Psoas muscle (tissue), 8 donors: ENCODE results near the gene AMIGO1. TPM values are rescaled to one million over a fixed set of nuclear protein-coding genes. Genes with fewer than 3 reads are reported as not detected.
A peak's percentile ranks its signal among the peaks of the same experiment; 100 is the strongest.

Source experiments
- ATAC-seq, 4 donors: fragments of 200-7000 bp; cut with Tn5 transposase; one replicate each; pipeline ENCODE4 v1.9.1; 2020; ENCODE audit warnings: moderate library complexity in 3 of 4, mild to moderate bottlenecking in 2 of 4
- DNase-seq, 2 donors: peaks; one replicate each; pipeline ENCODE4 v3.0.0-alpha.2; 2020
- H3K27ac ChIP-seq: fragments of 200-600 bp; one replicate; pipeline ENCODE4 v1.8.0; 2022
- H3K27me3 ChIP-seq, 3 donors: fragments of 200-600 bp in 1 of 3; one replicate each; pipeline versions ENCODE4 v1.6.1 to v1.8.0; 2013 to 2022; ENCODE audit warnings: low read length in 2 of 3, mild to moderate bottlenecking in 2 of 3, moderate library complexity in 1 of 3; ENCODE audit not compliant: insufficient read depth in 3 of 3
- H3K36me3 ChIP-seq, 2 donors: fragments of 200-600 bp in 1 of 2; one replicate each; pipeline versions ENCODE4 v1.6.1 to v1.8.0; 2013 to 2022; ENCODE audit warnings: low read depth in 1 of 2, mild to moderate bottlenecking in 1 of 2, moderate library complexity in 1 of 2; ENCODE audit not compliant: insufficient read depth in 1 of 2
- H3K4me1 ChIP-seq: fragments of 200-600 bp; one replicate; pipeline ENCODE4 v1.8.0; 2022
- H3K4me3 ChIP-seq: fragments of 200-600 bp; one replicate; pipeline ENCODE4 v1.8.0; 2022; ENCODE audit warnings: mild to moderate bottlenecking
- H3K9me3 ChIP-seq: fragments of 200-600 bp; one replicate; pipeline ENCODE4 v1.8.0; 2022
- WGBS, 3 donors: extraction: QIAGEN DNeasy Blood & Tissue Kit; methylation state at CpG; one replicate each; pipeline versions ENCODE4 v1.1.6 to v1.1.7; 2013; 5-methylcytosine and 5-hydroxymethylcytosine counted together
- intact Hi-C, 2 donors: fragments of 100-400 bp; cut with DNase I; formaldehyde crosslinking; loops; one replicate each; pipeline versions ENCODE4 v1.11.0 to v1.14.2; 2022
- polyA plus RNA-seq, 3 donors: library from polyadenylated mRNA; stranded (reverse); fragments of 200-250 nt; gene quantifications; one replicate each; pipeline ENCODE4 v1.2.3, GENCODE V29; 2013
- total RNA-seq, 4 donors: library from RNA; stranded (reverse); fragmentation: NEBNext Ultra II Directional in 2 of 4; extraction: Animal tissue kit (Norgen Biotek cat#: 25700) in 2 of 4; gene quantifications; one replicate each; pipeline versions ENCODE4 v1.2.1 to v1.2.4, GENCODE V29; 2021 to 2023
- TF ChIP-seq, protein P1 (sequence below): fragments of 200-600 bp; IDR thresholded peaks from one replicate; pipeline ENCODE4 v1.8.0; 2022; ENCODE audit warnings: antibody characterized with exemption
- donor health status: healthy with polysubstance abuse.
- donor health status: DM: no; HTN: no; CAD: no; lungs with moderate emphysema.
- donor health status: Bipolar disorder and iron deficiency.
- donor health status: healthy.
- donor health status: DM: yes; HTN: yes; CAD: no.
- donor health status: DM: no; HTN: no; CAD: no.
- donor health status: DM: no; HTN: no; CAD: no.
- donor health status: DM: yes; HTN: yes; CAD: no.

The AMIGO1 gene
- total and polyA plus RNA-seq, 7 donors = 3.1 to 16.6 (median 10.0) TPM

DNA sequence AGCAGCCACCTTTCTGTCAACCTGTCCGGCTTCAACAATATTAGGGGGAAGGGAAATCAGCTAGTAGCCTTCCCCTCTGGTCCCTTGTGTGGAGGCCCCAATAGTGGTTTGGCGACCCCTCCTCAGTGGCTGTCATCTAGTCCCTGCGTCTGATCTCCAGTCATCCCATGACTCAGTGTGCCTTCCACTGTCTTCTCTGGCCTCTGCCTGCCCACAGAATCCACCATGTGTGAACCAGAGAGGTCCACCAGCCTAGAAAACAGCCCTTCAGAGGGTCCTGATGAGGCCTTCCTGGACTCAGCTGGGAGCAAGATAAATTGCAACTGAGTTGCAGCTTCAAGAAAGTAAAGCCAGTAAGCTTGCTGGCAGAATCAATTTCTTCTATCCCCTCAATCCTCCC is 29.6 kb downstream of the AMIGO1 start:
- peak overlapping the region; percentile 74 for H3K27ac ChIP-seq
- no peaks in the 10 kb centered on the region for H3K27me3 ChIP-seq
- H3K4me1 ChIP-seq = peaks cover 56% of the 10 kb centered on the region
- DNase-seq (no peak), ATAC-seq (no peak)
- intact Hi-C loops = no loop called here
- TF ChIP-seq, protein P1, sequence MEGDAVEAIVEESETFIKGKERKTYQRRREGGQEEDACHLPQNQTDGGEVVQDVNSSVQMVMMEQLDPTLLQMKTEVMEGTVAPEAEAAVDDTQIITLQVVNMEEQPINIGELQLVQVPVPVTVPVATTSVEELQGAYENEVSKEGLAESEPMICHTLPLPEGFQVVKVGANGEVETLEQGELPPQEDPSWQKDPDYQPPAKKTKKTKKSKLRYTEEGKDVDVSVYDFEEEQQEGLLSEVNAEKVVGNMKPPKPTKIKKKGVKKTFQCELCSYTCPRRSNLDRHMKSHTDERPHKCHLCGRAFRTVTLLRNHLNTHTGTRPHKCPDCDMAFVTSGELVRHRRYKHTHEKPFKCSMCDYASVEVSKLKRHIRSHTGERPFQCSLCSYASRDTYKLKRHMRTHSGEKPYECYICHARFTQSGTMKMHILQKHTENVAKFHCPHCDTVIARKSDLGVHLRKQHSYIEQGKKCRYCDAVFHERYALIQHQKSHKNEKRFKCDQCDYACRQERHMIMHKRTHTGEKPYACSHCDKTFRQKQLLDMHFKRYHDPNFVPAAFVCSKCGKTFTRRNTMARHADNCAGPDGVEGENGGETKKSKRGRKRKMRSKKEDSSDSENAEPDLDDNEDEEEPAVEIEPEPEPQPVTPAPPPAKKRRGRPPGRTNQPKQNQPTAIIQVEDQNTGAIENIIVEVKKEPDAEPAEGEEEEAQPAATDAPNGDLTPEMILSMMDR = no peak
- H3K4me3 ChIP-seq = no peak overlapping the region
- 82 to 93% (median 85%) methylated on average over 3 of the region's 3 CpGs for WGBS, 3 donors
- H3K36me3 ChIP-seq = peaks cover 0 to 75% of the 10 kb centered on the region in 2 donors
- H3K9me3 ChIP-seq = no peaks in the 10 kb centered on the region

DNA sequence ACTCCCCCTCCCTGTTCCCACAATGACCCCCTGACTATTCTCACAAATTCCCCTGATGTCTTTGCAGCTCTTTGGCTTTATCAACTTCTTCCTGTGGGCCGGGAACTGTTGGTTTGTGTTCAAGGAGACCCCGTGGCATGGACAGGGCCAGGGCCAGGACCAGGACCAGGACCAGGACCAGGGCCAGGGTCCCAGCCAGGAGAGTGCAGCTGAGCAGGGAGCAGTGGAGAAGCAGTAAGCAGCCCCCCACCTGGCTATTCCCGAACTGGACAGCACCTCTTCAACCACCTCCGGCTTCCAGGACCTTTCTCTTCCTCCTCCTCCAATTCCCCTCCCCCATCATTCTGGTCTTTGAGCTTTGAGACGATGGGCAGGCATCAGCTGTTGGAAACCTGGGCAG is 30.2 kb downstream of the AMIGO1 start:
- H3K4me3 ChIP-seq = no peak overlapping the region
- 51 to 56% (median 54%) methylated on average over 5 of the region's 5 CpGs for WGBS, 3 donors
- peaks cover 0 to 80% of the 10 kb centered on the region in 2 donors for H3K36me3 ChIP-seq
- ATAC-seq = no peak
- H3K9me3 ChIP-seq = no peaks in the 10 kb centered on the region
- no peak for DNase-seq
- H3K4me1 ChIP-seq = peaks cover 56% of the 10 kb centered on the region
- intact Hi-C loops = no loop called here
- H3K27ac ChIP-seq = no peak overlapping the region
- H3K27me3 ChIP-seq = no peaks in the 10 kb centered on the region
- TF ChIP-seq, protein P1 = no peak

- intact Hi-C loops = no loop called here
- no peaks in the 10 kb centered on the region for H3K27me3 ChIP-seq
- TF ChIP-seq, protein P1 = no peak
- H3K4me1 ChIP-seq = peaks cover 61% of the 10 kb centered on the region
- H3K27ac ChIP-seq = no peak overlapping the region
- H3K9me3 ChIP-seq = no peaks in the 10 kb centered on the region
- no peak overlapping the region for H3K4me3 ChIP-seq
- ATAC-seq (no peak), DNase-seq (no peak)
- peaks cover 0 to 84% of the 10 kb centered on the region in 2 donors for H3K36me3 ChIP-seq
- WGBS, 3 donors = 31 to 37% (median 33%) methylated on average over 7 of the region's 7 CpGs
Measured at GRCh38 chr1:109478806-109479205, 30.7 kb downstream of the AMIGO1 start.

- Histone ChIP-seq H3K4me1 (peaks cover 65% of the 10 kb centered on the region), H3K9me3 (no peaks in the 10 kb centered on the region), H3K27ac (peak overlapping the region; percentile 46), H3K27me3 (no peaks in the 10 kb centered on the region), H3K36me3 (peaks cover 0 to 84% of the 10 kb centered on the region in 2 donors), H3K4me3 (no peak overlapping the region)
- no peak for DNase-seq
- intact Hi-C loops = no loop called here
- TF ChIP-seq, protein P1 = no peak
- WGBS, 3 donors = 54 to 64% (median 63%) methylated on average over 6 of the region's 6 CpGs
- no peak for ATAC-seq
Measured at GRCh38 chr1:109477821-109478220, 31.7 kb downstream of the AMIGO1 start.

- H3K27me3 ChIP-seq = no peaks in the 10 kb centered on the region
- TF ChIP-seq, protein P1 = no peak
- WGBS, 3 donors = 82 to 91% (median 83%) methylated on average over 8 of the region's 8 CpGs
- peaks cover 0 to 78% of the 10 kb centered on the region in 2 donors for H3K36me3 ChIP-seq
- intact Hi-C loops = no loop called here
- ATAC-seq (no peak), DNase-seq (no peak)
- peak overlapping the region; percentile 46 for H3K27ac ChIP-seq
- no peak overlapping the region for H3K4me3 ChIP-seq
- H3K9me3 ChIP-seq = no peaks in the 10 kb centered on the region
- peaks cover 67% of the 10 kb centered on the region for H3K4me1 ChIP-seq
Measured at GRCh38 chr1:109476825-109477224, 32.7 kb downstream of the AMIGO1 start.
